B cell (primary cell): ENCODE measurements around the gene GNA15. TPM values are rescaled to one million over a fixed set of nuclear protein-coding genes. Genes with fewer than 3 reads are reported as not detected.

Source experiments
- ATAC-seq: fragments of 200-7000 bp; cut with Tn5 transposase; one replicate; pipeline ENCODE4 v1.10.0; 2021; ENCODE audit warnings: low read depth, mild to moderate bottlenecking, moderate number of reproducible peaks, moderate library complexity
- CTCF ChIA-PET: fragments of 350-600 bp; sonication (Branson Sonifier 250); formaldehyde crosslinking; loops from one replicate; lab custom pipeline; 2021; ENCODE audit warnings: antibody characterized with exemption, inconsistent platforms; lab: Charles Lee
- POLR2A ChIA-PET: fragments of 350-600 bp; sonication (Branson Sonifier 250); formaldehyde crosslinking; loops from one replicate; lab custom pipeline; 2021; ENCODE audit warnings: antibody characterized with exemption; lab: Charles Lee
- DNase-seq: peaks from one replicate; pipeline ENCODE4 v3.0.0; 2013
- H2AFZ ChIP-seq: 2 replicates; pipeline ENCODE4 v1.6.1; 2012; ENCODE audit warnings: mild to moderate bottlenecking, low read depth, low read length; ENCODE audit not compliant: insufficient read depth, poor library complexity, severe bottlenecking
- H3K27ac ChIP-seq, 2 donors: 1 replicate in 1 of 2; 2 replicates in 1 of 2; pipeline ENCODE4 v1.5.1; 2012 to 2013; ENCODE audit warnings: low read length in 2 of 2, mild to moderate bottlenecking in 2 of 2, moderate library complexity in 1 of 2
- H3K27me3 ChIP-seq, 4 experiments: fragments of 200-600 bp in 1 of 4; sonication (generic) in 1 of 4; replicated peaks in 1 of 4; 1 replicate in 2 of 4; 2 replicates in 2 of 4; pipeline versions ENCODE4 v1.6.1 to v1.7.0; 2013 to 2016; ENCODE audit warnings: low read length in 3 of 4, mild to moderate bottlenecking in 2 of 4, mixed read lengths in 1 of 4, moderate library complexity in 1 of 4; ENCODE audit not compliant: insufficient read depth in 4 of 4, control insufficient read depth in 3 of 4; ENCODE audit errors: control extremely low read depth in 1 of 4
- H3K36me3 ChIP-seq, 2 experiments: replicated peaks in 1 of 2; 1 replicate in 1 of 2; 2 replicates in 1 of 2; pipeline versions ENCODE4 v1.6.1 to v1.7.1; 2013; ENCODE audit warnings: low read length in 1 of 2; ENCODE audit not compliant: insufficient read depth in 2 of 2, control insufficient read depth in 1 of 2; ENCODE audit errors: control extremely low read depth in 1 of 2, extremely low read depth in 1 of 2
- H3K4me1 ChIP-seq, 2 donors: fragments of 200-600 bp in 1 of 2; sonication (generic) in 1 of 2; 1 replicate in 1 of 2; 2 replicates in 1 of 2; pipeline versions ENCODE4 v1.5.1 to v1.6.1; 2013 to 2017; ENCODE audit warnings: low read length in 2 of 2; ENCODE audit not compliant: control insufficient read depth in 2 of 2, insufficient read depth in 2 of 2
- H3K4me2 ChIP-seq: replicated peaks from 2 replicates; pipeline ENCODE3; 2012; ENCODE audit warnings: mild to moderate bottlenecking, low read depth, low read length; ENCODE audit not compliant: poor library complexity, severe bottlenecking
- H3K4me3 ChIP-seq, 5 experiments: fragments of 200-600 bp in 1 of 5; sonication (generic) in 1 of 5; 1 replicate in 3 of 5; 2 replicates in 2 of 5; pipeline versions ENCODE4 v1.5.1 to v1.7.0; 2011 to 2016; ENCODE audit warnings: low read length in 4 of 5, mild to moderate bottlenecking in 4 of 5, low read depth in 2 of 5, control low read depth in 1 of 5, moderate library complexity in 1 of 5; ENCODE audit not compliant: insufficient read depth in 1 of 5; ENCODE audit errors: control extremely low read depth in 1 of 5, extremely low read depth in 1 of 5
- H3K79me2 ChIP-seq: fragments of 200-600 bp; sonication (generic); one replicate; pipeline ENCODE4 v1.6.0; 2016; ENCODE audit warnings: low read length; ENCODE audit not compliant: control insufficient read depth, insufficient read depth
- H3K9ac ChIP-seq: fragments of 200-600 bp; sonication (generic); 2 replicates; pipeline ENCODE4 v1.6.1; 2017; ENCODE audit warnings: mild to moderate bottlenecking, low read length, moderate library complexity
- H3K9me3 ChIP-seq, 3 donors: one replicate each; pipeline versions ENCODE4 v1.6.1 to v1.7.1; 2013; ENCODE audit warnings: low read length in 2 of 3; ENCODE audit not compliant: control insufficient read depth in 2 of 3, insufficient read depth in 1 of 3; ENCODE audit errors: control extremely low read depth in 1 of 3
- H4K20me1 ChIP-seq: 2 replicates; pipeline ENCODE4 v1.6.0; 2012; ENCODE audit warnings: mild to moderate bottlenecking, low read length; ENCODE audit not compliant: insufficient read depth, control insufficient read depth, poor library complexity, severe bottlenecking
- H3K27ac Mint-ChIP-seq: one replicate; pipeline ENCODE4 v1.8.0; 2021; ENCODE audit warnings: mixed read lengths
- H3K27me3 Mint-ChIP-seq: one replicate; pipeline ENCODE4 v1.8.0; 2021; ENCODE audit warnings: mixed read lengths
- H3K4me1 Mint-ChIP-seq: one replicate; pipeline ENCODE4 v1.8.0; 2021; ENCODE audit warnings: mixed read lengths
- H3K4me3 Mint-ChIP-seq: one replicate; pipeline ENCODE4 v1.8.0; 2021; ENCODE audit warnings: mixed read lengths
- H3K9me3 Mint-ChIP-seq: one replicate; pipeline ENCODE4 v1.8.0; 2022; ENCODE audit warnings: mixed read lengths; ENCODE audit not compliant: insufficient read depth
- EZH2 ChIP-seq: IDR thresholded peaks from 2 replicates; pipeline ENCODE4 v1.6.1; 2012; ENCODE audit warnings: borderline replicate concordance, low read depth, mild to moderate bottlenecking, moderate library complexity, low read length; ENCODE audit not compliant: insufficient read depth, poor library complexity, severe bottlenecking
- WGBS: methylation state at CpG from one replicate; pipeline ENCODE4 v1.1.5; 2013; ENCODE audit warnings: missing lambda C conversion rate; ENCODE audit not compliant: insufficient coverage; 5-methylcytosine and 5-hydroxymethylcytosine counted together
- intact Hi-C: fragments of 100-400 bp; cut with micrococcal nuclease; formaldehyde crosslinking; loops from one replicate; pipeline ENCODE4 v1.10.0; 2022
- polyA plus RNA-seq: library from polyadenylated mRNA; depleted of rRNA; stranded (reverse); fragments of >200 nt; gene quantifications from 2 replicates; pipeline ENCODE4 v1.2.3, GENCODE V29; 2012
- total RNA-seq, 2 donors: library from RNA; stranded (reverse); fragments of 120-200 nt in 1 of 2; gene quantifications; 1 replicate in 1 of 2; 2 replicates in 1 of 2; pipeline versions ENCODE4 v1.2.3 to v1.2.4, GENCODE V29; 2013 to 2022
- TF ChIP-seq, protein P1 (sequence below): fragments of 200-600 bp; IDR thresholded peaks from one replicate; pipeline ENCODE4 v1.8.0; 2022; ENCODE audit warnings: antibody characterized with exemption, mild to moderate bottlenecking

Gene GNA15
- total and polyA plus RNA-seq, 2 donors (not counting 1 experiment from before 2014, with no cell fraction given), result 0.37 to 0.52 TPM

DNA sequence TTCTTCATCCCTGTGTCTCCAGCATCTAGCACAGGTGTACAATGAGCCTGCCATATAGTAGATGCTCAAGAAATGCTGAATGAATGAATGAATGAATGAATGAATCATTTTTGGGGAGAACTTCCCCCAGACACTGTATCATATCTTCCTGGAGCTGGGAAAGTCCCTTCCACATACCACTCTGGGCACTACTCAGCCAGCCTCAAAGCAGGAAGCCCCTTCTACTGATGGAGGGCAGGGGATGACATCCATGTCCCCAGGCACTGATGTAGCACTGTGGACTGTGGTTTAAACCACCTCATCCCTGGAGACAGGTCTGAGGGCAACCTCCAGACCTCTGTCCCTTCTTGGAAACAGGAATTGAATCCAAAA lies 4.8 kb downstream of the GNA15 start:
- Mint-ChIP-seq H3K4me3 (no peak overlapping the region), H3K4me1 (peaks cover 21% of the 10 kb centered on the region), H3K27me3 (peaks cover 6% of the 10 kb centered on the region), H3K27ac (no peak overlapping the region), H3K9me3 (no peaks in the 10 kb centered on the region)
- Histone ChIP-seq H3K36me3 (no peaks in the 10 kb centered on the region), H3K9ac (no peak overlapping the region), H3K4me3 (no peak overlapping the region), H4K20me1 (no peaks in the 10 kb centered on the region), H3K79me2 (no peaks in the 10 kb centered on the region), H3K4me2 (no peak overlapping the region), H3K4me1 (peaks cover 31 to 34% of the 10 kb centered on the region in 2 donors), H3K27me3 (peaks cover 0 to 15% (median 7%) of the 10 kb centered on the region in 4 experiments), H3K9me3 (no peaks in the 10 kb centered on the region), H2AFZ (no peak overlapping the region), H3K27ac (no peak overlapping the region)
- intact Hi-C loops, result no loop called here
- POLR2A ChIA-PET, result interaction anchor here (0.6 kb wide), 1 partner anchor 83 kb away, joined by 4 read pairs; no protein-coding TSS in a partner anchor
- ATAC-seq (no peak), DNase-seq (no peak)
- CTCF ChIA-PET, result interaction anchor here (0.6 to 1.9 kb wide), 6 partner anchors 11 to 1008 kb away, joined by 3 to 6 read pairs (median 3); no protein-coding TSS in a partner anchor
- TF ChIP-seq EZH2, result no peak
- TF ChIP-seq, protein P1, sequence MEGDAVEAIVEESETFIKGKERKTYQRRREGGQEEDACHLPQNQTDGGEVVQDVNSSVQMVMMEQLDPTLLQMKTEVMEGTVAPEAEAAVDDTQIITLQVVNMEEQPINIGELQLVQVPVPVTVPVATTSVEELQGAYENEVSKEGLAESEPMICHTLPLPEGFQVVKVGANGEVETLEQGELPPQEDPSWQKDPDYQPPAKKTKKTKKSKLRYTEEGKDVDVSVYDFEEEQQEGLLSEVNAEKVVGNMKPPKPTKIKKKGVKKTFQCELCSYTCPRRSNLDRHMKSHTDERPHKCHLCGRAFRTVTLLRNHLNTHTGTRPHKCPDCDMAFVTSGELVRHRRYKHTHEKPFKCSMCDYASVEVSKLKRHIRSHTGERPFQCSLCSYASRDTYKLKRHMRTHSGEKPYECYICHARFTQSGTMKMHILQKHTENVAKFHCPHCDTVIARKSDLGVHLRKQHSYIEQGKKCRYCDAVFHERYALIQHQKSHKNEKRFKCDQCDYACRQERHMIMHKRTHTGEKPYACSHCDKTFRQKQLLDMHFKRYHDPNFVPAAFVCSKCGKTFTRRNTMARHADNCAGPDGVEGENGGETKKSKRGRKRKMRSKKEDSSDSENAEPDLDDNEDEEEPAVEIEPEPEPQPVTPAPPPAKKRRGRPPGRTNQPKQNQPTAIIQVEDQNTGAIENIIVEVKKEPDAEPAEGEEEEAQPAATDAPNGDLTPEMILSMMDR, result no peak

- Histone ChIP-seq H3K27me3 (peaks cover 0 to 5% (median 2%) of the 10 kb centered on the region in 4 experiments), H3K4me3 (no peak overlapping the region), H3K9ac (no peak overlapping the region), H3K79me2 (no peaks in the 10 kb centered on the region), H3K4me1 (peaks cover 27 to 30% of the 10 kb centered on the region in 2 donors), H3K27ac (no peak overlapping the region), H3K36me3 (no peaks in the 10 kb centered on the region), H3K9me3 (peaks cover 0 to 7% (median 0%) of the 10 kb centered on the region in 3 donors), H4K20me1 (no peaks in the 10 kb centered on the region), H3K4me2 (no peak overlapping the region), H2AFZ (no peak overlapping the region)
- intact Hi-C loops, result no loop called here
- ChIA-PET POLR2A (interaction anchor here (0.6 kb wide), 1 partner anchor 24 kb away, joined by 6 read pairs; no protein-coding TSS in a partner anchor), CTCF (interaction anchor here (1.1 to 2.2 kb wide), 3 partner anchors 10 to 34 kb away, joined by 3 to 6 read pairs (median 5); no protein-coding TSS in a partner anchor)
- Mint-ChIP-seq H3K4me1 (peaks cover 27% of the 10 kb centered on the region), H3K4me3 (no peak overlapping the region), H3K27ac (no peak overlapping the region), H3K9me3 (no peaks in the 10 kb centered on the region), H3K27me3 (peaks cover 3% of the 10 kb centered on the region)
- TF ChIP-seq, protein P1, result no peak
- TF ChIP-seq EZH2, result no peak
- ATAC-seq, result no peak
- no peak for DNase-seq
- WGBS, result 50% methylated on average over 4 of the region's 6 CpGs
These were observed 6.4 kb downstream of the GNA15 start for GRCh38 chr19:3142292-3142670.
